MM.1S (cell line): ENCODE results near the gene BCL3.
"Not testable (repeated sequence)": the region's sequence is repeated elsewhere in the genome, so short reads cannot be mapped to it uniquely, and the experiment has no call there.

Source experiments
- DNase-seq: peaks from one replicate; pipeline ENCODE4 v3.0.0-alpha.2; 2015
- H2AFZ ChIP-seq: fragments of 300-600 bp; sonication (generic); 2 replicates; pipeline ENCODE4 v1.6.0; 2016; ENCODE audit warnings: antibody characterized with exemption, low read length
- H3F3A ChIP-seq: fragments of 300-600 bp; sonication (generic); 2 replicates; pipeline ENCODE4 v1.6.1; 2016; ENCODE audit warnings: mild to moderate bottlenecking, antibody characterized with exemption, low read length, moderate library complexity, mixed read lengths; ENCODE audit not compliant: insufficient read depth
- H3K27ac ChIP-seq: fragments of 300-600 bp; sonication (generic); 2 replicates; pipeline ENCODE4 v1.5.1; 2016; ENCODE audit warnings: mild to moderate bottlenecking, low read length
- H3K27me3 ChIP-seq: fragments of 300-600 bp; sonication (generic); replicated peaks from 2 replicates; pipeline ENCODE4 v1.6.0; 2016; ENCODE audit warnings: low read length; ENCODE audit not compliant: insufficient read depth
- H3K36me3 ChIP-seq: fragments of 300-600 bp; sonication (generic); replicated peaks from 2 replicates; pipeline ENCODE4 v1.6.1; 2016; ENCODE audit warnings: mild to moderate bottlenecking, low read length, mixed read lengths; ENCODE audit not compliant: insufficient read depth
- H3K4me1 ChIP-seq: fragments of 300-600 bp; sonication (generic); 2 replicates; pipeline ENCODE4 v1.6.1; 2016; ENCODE audit warnings: low read length, mixed read lengths
- H3K4me2 ChIP-seq: fragments of 300-600 bp; sonication (generic); 2 replicates; pipeline ENCODE4 v1.6.0; 2016; ENCODE audit warnings: low read depth, low read length
- H3K4me3 ChIP-seq: fragments of 300-600 bp; sonication (generic); 2 replicates; pipeline ENCODE4 v1.5.1; 2016; ENCODE audit warnings: low read length, mixed read lengths
- H3K79me2 ChIP-seq: fragments of 300-600 bp; sonication (generic); 2 replicates; pipeline ENCODE4 v1.6.1; 2016; ENCODE audit warnings: mixed run types, low read length, mixed read lengths
- H3K9ac ChIP-seq: fragments of 300-600 bp; sonication (generic); 2 replicates; pipeline ENCODE4 v1.6.1; 2016; ENCODE audit warnings: low read length, mixed read lengths
- H3K9me2 ChIP-seq: fragments of 300-600 bp; sonication (generic); replicated peaks from 2 replicates; pipeline ENCODE4 v1.6.1; 2016; ENCODE audit warnings: mild to moderate bottlenecking, low read length, mixed read lengths; ENCODE audit not compliant: insufficient read depth
- H3K9me3 ChIP-seq: fragments of 300-600 bp; sonication (generic); replicated peaks from 2 replicates; pipeline ENCODE4 v1.6.1; 2016; ENCODE audit warnings: mild to moderate bottlenecking, low read length, mixed read lengths; ENCODE audit not compliant: insufficient read depth
- H4K20me1 ChIP-seq: fragments of 300-600 bp; sonication (generic); 2 replicates; pipeline ENCODE4 v1.6.1; 2016; ENCODE audit warnings: mild to moderate bottlenecking, low read length, moderate library complexity, mixed read lengths; ENCODE audit not compliant: insufficient read depth
- EZH2 ChIP-seq: fragments of 300-600 bp; sonication (generic); optimal IDR thresholded peaks from 2 replicates; pipeline ENCODE3; 2017; ENCODE audit warnings: low read depth, mild to moderate bottlenecking, antibody characterized with exemption, low read length, mixed read lengths
- EZH2phosphoT487 ChIP-seq: fragments of 300-600 bp; sonication (generic); IDR thresholded peaks from 2 replicates; pipeline ENCODE4 v1.6.1; 2018; ENCODE audit warnings: antibody characterized with exemption, low read length
- TF ChIP-seq, protein P1 (sequence below): fragments of 300-600 bp; sonication (generic); IDR thresholded peaks from 2 replicates; pipeline ENCODE4 v1.5.1; 2016; ENCODE audit warnings: antibody characterized with exemption, low read length, mixed read lengths

The BCL3 gene

DNA sequence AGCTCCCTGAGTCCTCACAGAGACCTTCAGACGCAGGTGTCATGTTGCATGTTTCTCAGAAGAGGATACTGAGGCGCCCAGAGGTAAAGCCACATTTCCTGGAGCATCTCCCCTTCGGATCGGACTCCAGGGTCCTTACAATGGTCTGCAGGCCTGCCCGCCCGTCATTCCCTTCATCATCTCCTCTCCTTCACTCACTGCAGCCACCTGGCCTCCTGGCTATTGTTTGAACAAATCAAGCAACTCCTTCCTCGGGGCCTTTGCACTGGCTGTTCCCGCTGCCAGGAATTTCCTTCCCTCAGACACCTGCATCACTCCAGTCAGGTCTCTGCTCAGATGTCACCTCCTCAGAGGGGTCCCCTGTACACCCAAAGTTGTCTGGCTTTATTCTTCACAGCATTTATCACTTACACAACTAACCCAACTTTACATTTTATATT lies 29.2 kb upstream of the BCL3 start:
- Histone ChIP-seq H3K4me3 (no peak overlapping the region), H3K9ac (no peak overlapping the region), H4K20me1 (no peaks in the 10 kb centered on the region), H3K27ac (no peak overlapping the region), H3K27me3 (no peaks in the 10 kb centered on the region), H3K79me2 (no peaks in the 10 kb centered on the region), H3K4me1 (peaks cover 32% of the 10 kb centered on the region), H3K4me2 (no peak overlapping the region), H3K9me2 (no peaks in the 10 kb centered on the region), H3K36me3 (no peaks in the 10 kb centered on the region), H3K9me3 (no peaks in the 10 kb centered on the region), H2AFZ (no peak overlapping the region), H3F3A (peaks cover 30% of the 10 kb centered on the region)
- no peak for DNase-seq
- TF ChIP-seq, protein P1, sequence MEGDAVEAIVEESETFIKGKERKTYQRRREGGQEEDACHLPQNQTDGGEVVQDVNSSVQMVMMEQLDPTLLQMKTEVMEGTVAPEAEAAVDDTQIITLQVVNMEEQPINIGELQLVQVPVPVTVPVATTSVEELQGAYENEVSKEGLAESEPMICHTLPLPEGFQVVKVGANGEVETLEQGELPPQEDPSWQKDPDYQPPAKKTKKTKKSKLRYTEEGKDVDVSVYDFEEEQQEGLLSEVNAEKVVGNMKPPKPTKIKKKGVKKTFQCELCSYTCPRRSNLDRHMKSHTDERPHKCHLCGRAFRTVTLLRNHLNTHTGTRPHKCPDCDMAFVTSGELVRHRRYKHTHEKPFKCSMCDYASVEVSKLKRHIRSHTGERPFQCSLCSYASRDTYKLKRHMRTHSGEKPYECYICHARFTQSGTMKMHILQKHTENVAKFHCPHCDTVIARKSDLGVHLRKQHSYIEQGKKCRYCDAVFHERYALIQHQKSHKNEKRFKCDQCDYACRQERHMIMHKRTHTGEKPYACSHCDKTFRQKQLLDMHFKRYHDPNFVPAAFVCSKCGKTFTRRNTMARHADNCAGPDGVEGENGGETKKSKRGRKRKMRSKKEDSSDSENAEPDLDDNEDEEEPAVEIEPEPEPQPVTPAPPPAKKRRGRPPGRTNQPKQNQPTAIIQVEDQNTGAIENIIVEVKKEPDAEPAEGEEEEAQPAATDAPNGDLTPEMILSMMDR: no peak
- TF ChIP-seq EZH2phosphoT487 (no peak), EZH2 (no peak)

DNA sequence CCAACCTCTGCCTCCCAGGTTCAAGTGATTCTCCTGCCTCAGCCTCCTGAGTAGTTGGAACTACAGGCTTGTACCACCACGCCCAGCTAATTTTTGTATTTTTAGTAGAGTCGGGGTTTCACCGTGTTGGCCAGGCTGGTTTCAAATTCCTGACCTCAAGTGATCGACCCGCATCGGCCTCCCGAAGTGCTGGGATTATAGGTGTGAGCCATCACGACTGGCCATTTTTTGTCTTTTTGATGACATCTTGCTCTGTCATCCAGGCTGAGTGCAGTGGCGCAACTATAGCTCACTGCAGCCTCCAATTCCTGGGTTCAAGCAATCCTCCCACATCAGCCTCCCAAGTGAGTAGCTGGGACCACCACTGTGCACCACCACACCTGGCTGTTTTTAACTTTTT lies 28.1 kb upstream of the BCL3 start:
- H3K9me2 ChIP-seq, H3K36me3 ChIP-seq, H3K79me2 ChIP-seq, DNase-seq, H3K27me3 ChIP-seq, H3K9ac ChIP-seq, H4K20me1 ChIP-seq, H3K9me3 ChIP-seq, H3K4me3 ChIP-seq, H2AFZ ChIP-seq: not testable (repeated sequence)
- peak overlapping the region; percentile 55; the same call in 1 of the 2 replicates for H3K27ac ChIP-seq
- H3F3A ChIP-seq: peaks cover 30% of the 10 kb centered on the region
- H3K4me1 ChIP-seq: peaks cover 36% of the 10 kb centered on the region
- H3K4me2 ChIP-seq: peak overlapping the region; percentile 24; the same call in 1 of the 2 replicates

DNA sequence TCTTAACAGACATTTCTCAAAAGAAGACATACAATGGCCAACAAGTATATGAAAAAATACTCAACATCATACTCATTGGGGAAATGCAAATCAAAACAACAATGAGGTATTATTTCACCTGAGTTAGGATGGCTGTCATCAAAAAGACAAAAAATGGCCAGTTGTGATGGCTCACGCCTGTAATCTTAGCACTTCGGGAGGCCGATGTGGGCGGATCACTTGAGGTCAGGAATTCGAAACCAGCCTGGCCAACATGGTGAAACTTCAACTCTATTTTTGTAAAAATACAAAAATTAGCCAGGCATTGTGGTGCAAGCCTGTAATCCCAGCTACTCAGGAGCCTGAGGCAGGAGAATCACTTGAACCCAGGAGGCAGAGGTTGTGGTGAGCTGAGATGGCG lies 27.6 kb upstream of the BCL3 start:
- peaks cover 30% of the 10 kb centered on the region for H3F3A ChIP-seq
- no peaks in the 10 kb centered on the region for H3K79me2 ChIP-seq
- no peaks in the 10 kb centered on the region for H3K9me3 ChIP-seq
- no peaks in the 10 kb centered on the region for H3K9me2 ChIP-seq
- H3K36me3 ChIP-seq: no peaks in the 10 kb centered on the region
- peak overlapping the region; percentile 55; the same call in 1 of the 2 replicates for H3K27ac ChIP-seq
- no peak overlapping the region for H2AFZ ChIP-seq
- DNase-seq: peak; percentile 81
- H3K4me2 ChIP-seq: peak overlapping the region; percentile 24; the same call in 1 of the 2 replicates
- H3K4me1 ChIP-seq: peaks cover 38% of the 10 kb centered on the region
- H3K27me3 ChIP-seq: no peaks in the 10 kb centered on the region
- H4K20me1 ChIP-seq: no peaks in the 10 kb centered on the region
- TF ChIP-seq EZH2: no peak
- no peak for TF ChIP-seq EZH2phosphoT487
- TF ChIP-seq, protein P1: no peak
- no peak overlapping the region for H3K4me3 ChIP-seq
- H3K9ac ChIP-seq: 0 out of 2 replicates have a peak overlapping the region, but pooled peaks have one; percentile 13

DNA sequence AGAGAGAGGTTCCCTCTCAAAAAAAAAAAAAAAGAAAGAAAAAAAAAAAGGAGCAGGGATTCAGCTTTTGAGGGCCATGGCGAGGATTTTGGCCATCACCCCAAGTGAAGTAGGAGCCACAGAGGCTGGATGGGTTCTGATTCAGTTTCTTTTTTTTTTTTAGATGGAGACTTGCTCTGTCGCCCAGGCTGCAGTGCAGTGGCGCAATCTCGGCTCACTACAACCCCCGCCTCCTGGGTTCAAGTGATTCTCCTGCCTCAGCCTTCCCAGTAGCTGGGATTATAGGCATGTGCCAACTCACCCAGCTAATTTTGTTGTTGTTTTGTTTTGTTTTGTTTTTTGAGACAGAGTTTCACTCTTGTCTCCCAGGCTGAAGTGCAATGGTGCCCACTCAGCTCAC lies 27.1 kb upstream of the BCL3 start:
- H3K36me3 ChIP-seq, H3K4me3 ChIP-seq, H3K79me2 ChIP-seq, H3K9me2 ChIP-seq, H3K9me3 ChIP-seq, H2AFZ ChIP-seq, H4K20me1 ChIP-seq, DNase-seq, H3K27me3 ChIP-seq: not testable (repeated sequence)
- H3K4me1 ChIP-seq: peaks cover 38% of the 10 kb centered on the region
- peaks cover 30% of the 10 kb centered on the region for H3F3A ChIP-seq
- H3K4me2 ChIP-seq: peak overlapping the region; percentile 24; the same call in 1 of the 2 replicates
- peak overlapping the region; percentile 55; the same call in 1 of the 2 replicates for H3K27ac ChIP-seq
- 0 out of 2 replicates have a peak overlapping the region, but pooled peaks have one; percentile 13 for H3K9ac ChIP-seq
